Neuronal stem cell (in vitro differentiated cells): ENCODE results near the gene FZD1.

Experiments
- DNase-seq: peaks from one replicate; pipeline ENCODE4 v3.0.0-alpha.2; 2013; ENCODE audit warnings: low spot score
- H2AFZ ChIP-seq: one replicate; pipeline ENCODE4 v1.6.1; 2013; ENCODE audit warnings: mild to moderate bottlenecking, low read length, inconsistent platforms
- H2AK5ac ChIP-seq: 2 replicates; pipeline ENCODE4 v1.6.1; 2013; ENCODE audit warnings: low read depth, mild to moderate bottlenecking, inconsistent platforms, low read length, moderate library complexity, mixed read lengths
- H2BK120ac ChIP-seq: 2 replicates; pipeline ENCODE4 v1.6.1; 2013; ENCODE audit warnings: low read depth, mild to moderate bottlenecking, inconsistent platforms, low read length, moderate library complexity, mixed read lengths
- H2BK12ac ChIP-seq: one replicate; pipeline ENCODE4 v1.6.1; 2013; ENCODE audit warnings: low read length, inconsistent platforms
- H2BK15ac ChIP-seq: 2 replicates; pipeline ENCODE4 v1.6.1; 2013; ENCODE audit warnings: mild to moderate bottlenecking, low read length, inconsistent platforms, mixed read lengths
- H2BK5ac ChIP-seq: one replicate; pipeline ENCODE4 v1.6.1; 2013; ENCODE audit warnings: inconsistent platforms, mild to moderate bottlenecking, low read length, moderate library complexity
- H3K14ac ChIP-seq: one replicate; pipeline ENCODE4 v1.6.1; 2013; ENCODE audit warnings: low read length, inconsistent platforms
- H3K18ac ChIP-seq: 2 replicates; pipeline ENCODE4 v1.6.1; 2013; ENCODE audit warnings: low read length, inconsistent platforms
- H3K23ac ChIP-seq: 2 replicates; pipeline ENCODE4 v1.6.1; 2013; ENCODE audit warnings: low read depth, mild to moderate bottlenecking, mixed read lengths, low read length, inconsistent platforms; ENCODE audit not compliant: poor library complexity
- H3K27ac ChIP-seq: replicated peaks from 3 replicates; pipeline ENCODE4 v1.5.1; 2013; ENCODE audit warnings: low read length, inconsistent platforms
- H3K27me3 ChIP-seq, 3 experiments: 2 replicates each; pipeline ENCODE4 v1.6.1; 2013; ENCODE audit warnings: low read length in 3 of 3, mild to moderate bottlenecking in 2 of 3, inconsistent platforms in 1 of 3, low read depth in 1 of 3, mixed read lengths in 1 of 3, moderate library complexity in 1 of 3; ENCODE audit not compliant: control insufficient read depth in 3 of 3, insufficient read depth in 3 of 3
- H3K36me3 ChIP-seq, 2 donors: replicated peaks in 1 of 2; 2 replicates each; pipeline ENCODE4 v1.6.1; 2013; ENCODE audit warnings: low read length in 2 of 2; ENCODE audit not compliant: control insufficient read depth in 2 of 2, insufficient read depth in 2 of 2
- H3K4ac ChIP-seq: 2 replicates; pipeline ENCODE4 v1.6.1; 2013; ENCODE audit warnings: inconsistent platforms, mild to moderate bottlenecking, low read length, moderate library complexity
- H3K4me1 ChIP-seq, 2 donors: 1 replicate in 1 of 2; 2 replicates in 1 of 2; pipeline ENCODE4 v1.6.1; 2013; ENCODE audit warnings: low read length in 2 of 2, low read depth in 1 of 2; ENCODE audit not compliant: control insufficient read depth in 2 of 2, insufficient read depth in 1 of 2
- H3K4me2 ChIP-seq: one replicate; pipeline ENCODE4 v1.6.1; 2013; ENCODE audit warnings: mild to moderate bottlenecking, low read length, inconsistent platforms; ENCODE audit not compliant: insufficient read depth, poor library complexity, severe bottlenecking
- H3K4me3 ChIP-seq, 2 donors: 2 replicates each; pipeline ENCODE4 v1.5.1; 2013; ENCODE audit warnings: low read length in 2 of 2, mild to moderate bottlenecking in 2 of 2, inconsistent platforms in 1 of 2, moderate library complexity in 1 of 2
- H3K79me1 ChIP-seq: one replicate; pipeline ENCODE4 v1.6.1; 2013; ENCODE audit warnings: low read depth, mild to moderate bottlenecking, inconsistent platforms, low read length, moderate library complexity
- H3K9ac ChIP-seq: one replicate; pipeline ENCODE4 v1.6.1; 2013; ENCODE audit warnings: mild to moderate bottlenecking, low read depth, low read length, inconsistent platforms; ENCODE audit not compliant: poor library complexity
- H3K9me3 ChIP-seq, 2 donors: replicated peaks in 1 of 2; 2 replicates each; pipeline versions ENCODE3 to v1.6.1; 2013; ENCODE audit warnings: low read length in 2 of 2, mild to moderate bottlenecking in 2 of 2, inconsistent platforms in 1 of 2, low read depth in 1 of 2, mixed read lengths in 1 of 2, moderate library complexity in 1 of 2; ENCODE audit not compliant: control insufficient read depth in 2 of 2, insufficient read depth in 1 of 2
- H4K8ac ChIP-seq: one replicate; pipeline ENCODE4 v1.6.1; 2013; ENCODE audit warnings: low read depth, mild to moderate bottlenecking, inconsistent platforms, low read length, moderate library complexity
- H4K91ac ChIP-seq: one replicate; pipeline ENCODE4 v1.6.1; 2013; ENCODE audit warnings: low read length, low read depth, mild to moderate bottlenecking, inconsistent platforms; ENCODE audit not compliant: poor library complexity
- WGBS, 2 donors: extraction: QIAGEN DNeasy Blood & Tissue Kit; methylation state at CpG; one replicate each; pipeline ENCODE4 v1.1.7; 2013; ENCODE audit warnings: missing lambda C conversion rate in 2 of 2, mixed read lengths in 1 of 2; ENCODE audit not compliant: insufficient read length in 2 of 2, insufficient replicate concordance in 1 of 2; ENCODE audit errors: extremely low coverage in 2 of 2; 5-methylcytosine and 5-hydroxymethylcytosine counted together

The FZD1 gene

DNA sequence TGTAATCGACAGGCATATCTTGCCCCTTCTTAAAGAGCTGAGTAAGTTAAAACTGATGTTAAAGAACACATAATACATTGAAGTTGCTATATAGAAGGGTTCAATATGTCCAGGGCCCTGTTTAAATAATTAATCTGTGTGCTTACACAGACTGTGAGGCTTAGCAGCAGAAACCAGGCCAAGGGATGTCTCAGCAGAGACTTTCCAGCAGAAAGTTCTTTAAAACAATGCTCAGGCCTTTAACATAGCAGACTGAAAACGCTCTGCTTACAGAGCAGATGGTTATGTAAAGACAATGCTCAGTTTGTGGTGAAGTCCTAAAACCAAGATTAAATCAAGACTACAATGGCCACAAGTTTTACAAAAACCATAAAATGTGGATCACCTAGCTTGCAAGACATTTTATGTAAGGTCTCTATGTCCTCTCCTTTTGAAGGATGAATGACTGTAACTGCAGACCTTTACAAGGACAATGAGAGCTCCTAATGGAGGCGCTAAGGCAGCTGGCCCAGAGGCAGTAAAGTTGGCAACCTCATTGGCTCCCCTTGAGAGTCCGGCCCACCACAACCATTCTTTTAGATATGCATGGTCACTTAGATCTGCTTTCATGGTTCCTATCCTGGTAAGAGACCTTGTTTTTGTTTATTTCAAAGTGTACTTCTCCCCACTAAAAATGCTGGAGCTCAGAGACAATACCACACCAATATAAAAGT is 56.3 kb downstream of the FZD1 start:
- Histone ChIP-seq H2AFZ (peak overlapping the region; percentile 40), H3K4me3 (no peak overlapping the region), H3K79me1 (no peaks in the 10 kb centered on the region), H3K27ac (no peak overlapping the region), H3K9me3 (no peaks in the 10 kb centered on the region), H3K27me3 (no peaks in the 10 kb centered on the region), H2AK5ac (no peak overlapping the region), H3K4me1 (no peaks in the 10 kb centered on the region), H3K18ac (no peak overlapping the region), H2BK15ac (no peak overlapping the region), H4K8ac (no peak overlapping the region), H3K4me2 (no peak overlapping the region), H2BK120ac (no peak overlapping the region), H3K9ac (no peak overlapping the region), H3K23ac (no peak overlapping the region), H3K4ac (no peak overlapping the region), H2BK5ac (no peak overlapping the region), H3K14ac (no peak overlapping the region), H4K91ac (no peak overlapping the region), H2BK12ac (no peak overlapping the region), H3K36me3 (no peaks in the 10 kb centered on the region)
- no peak for DNase-seq
- WGBS, 2 donors, result no CpG with 5 or more reads among the region's 4 CpGs
